HG03571 (cell line): Measurements from ENCODE around the gene NTF4.
"Not testable (repeated sequence)": the region's sequence is repeated elsewhere in the genome, so short reads cannot be mapped to it uniquely, and the experiment has no call there.

Experiments
- ATAC-seq: cut with Tn5 transposase; IDR thresholded peaks from one replicate; pipeline ENCODE4 v1.9.1; 2021; ENCODE audit not compliant: unreplicated experiment

NTF4 gene

DNA sequence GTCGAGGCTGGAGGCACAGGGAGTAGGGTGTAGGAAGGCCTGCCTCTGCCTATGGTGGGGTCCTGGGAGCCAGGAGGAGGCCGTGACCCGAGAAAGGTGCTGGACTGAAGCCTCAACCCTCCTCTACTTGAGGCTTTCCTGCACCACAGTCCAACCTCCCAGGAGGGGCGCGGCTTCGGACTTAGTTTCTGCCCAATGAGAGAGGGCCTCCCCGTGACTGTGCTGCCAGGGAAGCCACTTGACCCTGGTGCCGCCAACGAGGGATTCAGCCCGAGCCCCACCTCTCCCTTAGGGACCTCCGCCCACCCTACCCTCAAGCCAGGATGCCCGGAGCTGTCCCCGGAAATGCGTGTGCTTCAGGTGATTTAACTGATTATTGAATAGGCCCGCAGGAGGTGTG lies 40.4 kb downstream of the NTF4 start, which contains the start of gene CGB3:
Gene CGB3, minus strand, starts transcription at position 101 of the 400 bp plus-strand sequence. CDS start 362 bp downstream, outside the sequence.
- ATAC-seq: not testable (repeated sequence)

DNA sequence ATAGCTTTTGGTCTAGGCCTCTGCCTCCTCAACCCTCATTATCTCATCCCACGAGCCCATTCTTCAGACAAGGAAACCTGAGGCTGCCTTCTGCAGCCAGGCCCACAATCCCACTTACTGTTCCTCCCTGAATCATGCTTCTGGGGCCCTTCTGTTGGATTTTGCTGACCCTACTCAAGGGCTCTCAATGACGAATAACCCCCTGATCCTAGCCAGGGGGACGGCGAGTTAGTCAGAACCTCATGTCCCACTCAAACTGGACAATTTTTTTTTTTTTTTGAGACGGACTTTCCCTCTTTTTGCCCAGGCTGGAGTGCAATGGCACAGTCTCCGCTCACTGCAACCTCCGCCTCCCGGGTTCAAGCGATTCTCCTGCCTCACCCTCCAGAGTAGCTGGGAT lies 42.5 kb downstream of the NTF4 start:
- no peak for ATAC-seq

- ATAC-seq: no peak
These were observed 43.4 kb downstream of the NTF4 start for GRCh38 chr19:49020931-49021895.

- ATAC-seq: no peak
These were observed 44.3 kb downstream of the NTF4 start for GRCh38 chr19:49020342-49020741.

DNA sequence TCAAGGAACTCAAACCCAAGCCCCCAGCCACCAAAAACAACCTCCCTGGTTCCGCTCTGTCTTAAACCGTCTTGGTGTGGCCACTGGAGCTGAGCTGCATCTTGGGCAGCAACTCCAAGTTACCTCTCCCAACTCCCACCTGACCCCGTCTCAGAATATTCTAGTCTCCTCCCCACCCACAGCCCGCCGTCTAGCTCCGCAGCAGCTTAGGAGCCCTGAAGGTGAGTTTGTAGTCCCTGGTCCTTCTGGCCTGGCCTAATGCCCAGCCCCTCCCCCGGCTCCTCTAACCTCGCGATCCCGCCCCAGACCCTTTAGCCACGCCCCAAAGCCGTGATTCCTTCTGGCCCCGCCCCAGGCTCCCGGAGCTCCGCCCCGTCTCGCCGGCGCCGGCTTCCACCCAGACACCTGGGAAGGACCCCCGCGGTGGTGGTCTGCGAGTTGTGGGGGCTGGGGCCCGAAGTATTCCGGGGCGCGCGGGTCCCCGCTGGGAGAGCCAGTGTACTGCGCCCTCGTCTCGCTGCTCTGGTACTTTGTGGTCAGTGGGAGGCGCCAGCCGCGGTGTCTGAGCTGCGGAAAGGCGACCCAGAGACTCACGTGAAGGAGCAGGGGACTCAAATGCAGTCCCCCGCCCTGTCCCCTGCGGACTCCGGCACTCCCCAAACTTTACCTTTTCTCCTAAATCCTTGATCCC lies 45.2 kb downstream of the NTF4 start:
- ATAC-seq: no peak

DNA sequence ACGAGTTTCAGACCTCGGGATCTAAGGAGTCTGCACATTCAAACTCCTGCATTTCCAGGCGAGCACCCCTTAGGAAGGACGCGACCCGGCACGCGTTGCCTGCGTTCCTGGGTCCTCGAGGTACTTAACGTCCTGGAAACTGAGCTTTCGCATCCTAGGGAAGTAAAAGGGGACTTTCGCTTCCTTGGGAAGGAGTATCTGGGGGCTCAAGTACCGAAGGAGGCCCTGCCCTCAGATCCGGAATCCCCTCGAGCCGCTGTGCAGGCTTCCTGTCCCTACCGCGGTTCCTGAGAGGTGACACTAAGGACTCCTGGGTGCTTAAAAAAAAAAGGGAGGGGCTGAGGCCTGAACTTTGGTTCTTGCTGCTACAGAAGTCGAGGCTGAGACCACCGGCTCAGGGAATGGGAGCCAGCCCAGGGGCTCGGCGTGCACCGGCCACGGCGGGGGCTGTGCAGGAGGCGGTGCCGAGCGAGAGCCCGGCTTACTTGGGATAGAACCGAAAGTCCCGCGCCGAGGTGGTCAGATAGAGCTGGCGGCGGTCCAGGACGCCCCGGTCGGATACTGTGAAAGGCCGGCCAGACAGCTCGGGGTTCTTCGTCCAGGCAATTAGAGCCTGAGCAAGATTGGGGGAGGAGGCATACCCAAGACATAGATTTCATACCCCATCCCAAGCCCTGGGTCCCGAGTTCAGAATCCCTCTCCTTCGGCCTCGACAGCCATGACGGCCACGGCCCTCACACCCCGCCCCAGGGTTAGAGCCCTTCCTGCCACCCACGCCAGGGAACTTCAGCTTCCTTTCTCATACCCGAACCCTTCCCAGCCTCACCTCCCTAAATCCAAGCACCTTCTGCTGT lies 46.0 kb downstream of the NTF4 start:
- ATAC-seq: not testable (repeated sequence)

DNA sequence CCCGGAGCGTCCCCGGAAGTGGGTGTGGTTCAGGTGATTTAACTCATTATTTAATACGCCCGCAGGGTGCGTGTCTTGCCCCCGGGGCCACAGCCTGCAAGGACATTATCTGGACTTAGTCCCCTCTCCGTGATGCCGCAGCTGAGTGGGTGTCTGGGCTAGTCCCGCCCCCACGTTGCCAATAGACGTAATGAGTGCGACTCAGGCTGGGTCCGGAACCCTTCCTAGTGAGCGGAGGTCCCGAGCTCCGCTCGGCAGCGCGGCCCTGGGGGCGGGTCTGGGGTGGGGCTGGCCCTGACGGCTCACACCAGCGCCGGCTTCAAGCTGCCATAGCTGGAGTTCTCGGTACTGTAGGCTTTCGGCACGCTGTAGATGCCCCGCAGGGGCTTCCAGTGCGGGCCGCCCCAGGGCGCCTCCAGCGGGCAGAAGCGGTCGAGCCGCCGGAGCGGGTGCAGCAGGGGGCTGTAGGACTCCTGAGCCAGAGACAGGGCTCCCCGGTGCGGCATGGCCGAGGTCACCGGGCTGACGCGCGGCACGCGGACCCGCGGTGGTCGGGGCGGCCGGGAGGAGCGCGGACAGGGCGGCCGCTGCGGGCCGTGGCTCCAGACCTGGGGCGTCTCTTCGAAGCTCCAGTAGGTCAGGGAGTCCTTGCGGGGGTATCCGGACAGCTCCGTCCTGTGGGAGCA lies 46.8 kb downstream of the NTF4 start:
- ATAC-seq: no peak

- ATAC-seq: no peak
These were observed 47.5 kb downstream of the NTF4 start, which contains the start of gene LHB for GRCh38 chr19:49017041-49017665. LHB (minus strand) TSS chr19:49017091; CDS start chr19:49017081, 10 bp downstream.

DNA sequence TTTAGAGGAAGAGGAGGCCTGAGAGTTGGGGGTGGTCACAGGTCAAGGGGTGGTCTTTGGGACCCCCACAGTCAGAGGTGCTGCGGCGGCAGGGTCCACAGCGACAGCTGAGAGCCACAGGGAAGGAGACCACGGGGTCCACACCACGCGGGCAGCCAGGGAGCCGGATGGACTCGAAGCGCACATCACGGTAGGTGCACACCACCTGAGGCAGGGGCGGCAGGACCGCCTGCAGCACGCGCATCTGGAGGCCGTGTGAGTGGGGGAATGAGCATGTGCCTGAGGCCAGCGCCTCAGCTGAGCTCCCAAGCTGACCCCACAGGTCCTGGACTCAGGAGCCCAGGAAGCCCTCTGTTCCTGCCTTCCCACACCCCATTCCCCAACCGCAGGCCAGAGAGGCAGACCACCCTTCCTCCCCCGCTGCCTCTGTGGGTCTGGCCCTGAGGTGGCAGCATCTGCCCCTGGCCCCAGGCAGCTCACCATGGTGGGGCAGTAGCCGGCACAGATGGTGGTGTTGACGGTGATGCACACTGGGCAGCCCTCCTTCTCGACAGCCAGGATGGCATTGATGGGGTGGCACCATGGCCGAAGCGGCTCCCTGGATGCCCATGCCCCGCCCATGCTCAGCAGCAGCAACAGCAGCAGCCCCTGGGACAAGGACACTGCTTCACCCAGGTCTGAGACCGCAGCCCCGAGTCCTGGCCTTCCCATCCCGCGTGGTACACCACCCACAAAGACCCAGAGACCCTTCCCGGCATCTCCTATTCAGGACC lies 48.4 kb downstream of the NTF4 start:
- no peak for ATAC-seq

DNA sequence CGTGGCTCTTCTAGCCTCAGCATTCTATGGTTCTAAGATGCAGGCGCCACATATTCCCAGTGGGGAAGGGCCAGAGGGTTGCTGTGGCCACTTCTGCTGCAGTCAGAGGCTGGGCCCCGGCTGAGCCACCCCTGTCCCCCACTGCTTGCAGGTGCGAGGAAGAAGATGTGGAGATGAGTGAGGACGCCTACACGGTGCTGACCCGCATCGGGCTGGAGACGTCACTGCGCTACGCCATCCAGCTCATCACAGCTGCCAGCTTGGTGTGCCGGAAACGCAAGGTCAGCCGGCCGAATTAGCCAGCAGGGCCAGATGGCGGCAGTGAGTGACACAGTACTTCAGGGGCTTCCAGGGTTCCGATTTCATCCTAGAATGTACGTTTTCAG lies 49.8 kb downstream of the NTF4 start:
- no peak for ATAC-seq

DNA sequence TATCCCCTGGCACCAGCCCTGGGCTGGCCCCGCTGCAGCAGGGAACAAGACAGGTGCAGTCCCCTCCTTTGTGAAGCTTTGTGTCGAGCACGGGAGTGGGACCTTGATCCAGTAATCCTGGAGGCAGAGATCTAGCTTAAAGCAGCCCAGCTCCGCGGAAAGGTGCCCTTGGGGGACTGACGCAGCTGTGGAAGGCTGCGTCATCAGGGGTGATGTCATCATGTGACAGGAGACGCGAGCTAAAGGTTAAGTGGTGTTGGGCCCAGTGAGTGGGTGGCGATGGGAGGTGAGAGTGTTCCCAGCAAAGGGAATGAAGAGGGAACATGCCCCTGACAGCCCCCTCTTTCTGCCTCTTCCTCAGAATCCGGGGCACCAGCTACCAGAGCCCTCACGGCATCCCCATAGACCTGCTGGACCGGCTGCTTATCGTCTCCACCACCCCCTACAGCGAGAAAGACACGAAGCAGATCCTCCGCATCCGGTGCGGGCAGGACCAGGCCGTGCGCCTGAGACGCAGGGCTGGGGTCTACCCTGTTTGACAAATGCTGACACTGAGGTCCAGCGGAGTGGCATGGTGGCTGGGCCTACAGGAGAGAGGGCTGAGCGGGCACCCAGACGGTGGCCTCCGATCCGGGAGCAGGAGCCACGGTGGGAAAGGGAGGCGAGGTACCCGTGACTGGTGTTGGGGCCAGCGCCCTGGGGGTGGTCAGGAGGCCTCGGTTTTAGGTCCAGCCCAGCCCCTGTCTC lies 50.3 kb downstream of the NTF4 start:
- no peak for ATAC-seq

- ATAC-seq: no peak
These were observed 53.4 kb downstream of the NTF4 start for GRCh38 chr19:49011194-49011593.
